Left ventricle myocardium inferior (tissue), 1 donor: ENCODE measurements around the gene BCAP31. TPM values are rescaled to one million over a fixed set of nuclear protein-coding genes. Genes with fewer than 3 reads are reported as not detected.

ENCODE experiments used
- DNase-seq: peaks from one replicate; pipeline ENCODE4 v3.0.0-alpha.2; 2020
- H3K27ac ChIP-seq: fragments of 200-600 bp; replicated peaks from 2 replicates; pipeline ENCODE4 v1.8.0; 2021
- H3K27me3 ChIP-seq: fragments of 200-600 bp; 2 replicates; pipeline ENCODE4 v1.8.0; 2021; ENCODE audit warnings: low read depth
- H3K36me3 ChIP-seq: fragments of 200-600 bp; 2 replicates; pipeline ENCODE4 v1.8.0; 2021
- H3K4me1 ChIP-seq: fragments of 200-600 bp; 2 replicates; pipeline ENCODE4 v1.8.0; 2021
- H3K4me3 ChIP-seq: fragments of 200-600 bp; 2 replicates; pipeline ENCODE4 v1.8.0; 2021; ENCODE audit warnings: mild to moderate bottlenecking, moderate library complexity
- H3K9me3 ChIP-seq: fragments of 200-600 bp; replicated peaks from 2 replicates; pipeline ENCODE4 v1.8.0; 2021
- intact Hi-C: fragments of 100-400 bp; cut with micrococcal nuclease; formaldehyde crosslinking; loops from one replicate; pipeline ENCODE4 v1.11.0; 2022
- total RNA-seq: library from RNA; stranded (reverse); fragmentation: NEBNext Ultra II Directional; extraction: Animal tissue kit (Norgen Biotek cat#: 25700); gene quantifications from one replicate; pipeline ENCODE4 v1.2.1, GENCODE V29; 2021
- TF ChIP-seq, protein P1 (sequence below): fragments of 200-600 bp; IDR thresholded peaks from 2 replicates; pipeline ENCODE4 v1.8.0; 2021; ENCODE audit warnings: antibody characterized with exemption, mild to moderate bottlenecking, borderline replicate concordance
- donor health status: DM: no; HTN: yes; CAD: no; lungs with severe emphysema.

Gene BCAP31
- total RNA-seq, 1 donor from 2014 or later, result 80.8 TPM

DNA sequence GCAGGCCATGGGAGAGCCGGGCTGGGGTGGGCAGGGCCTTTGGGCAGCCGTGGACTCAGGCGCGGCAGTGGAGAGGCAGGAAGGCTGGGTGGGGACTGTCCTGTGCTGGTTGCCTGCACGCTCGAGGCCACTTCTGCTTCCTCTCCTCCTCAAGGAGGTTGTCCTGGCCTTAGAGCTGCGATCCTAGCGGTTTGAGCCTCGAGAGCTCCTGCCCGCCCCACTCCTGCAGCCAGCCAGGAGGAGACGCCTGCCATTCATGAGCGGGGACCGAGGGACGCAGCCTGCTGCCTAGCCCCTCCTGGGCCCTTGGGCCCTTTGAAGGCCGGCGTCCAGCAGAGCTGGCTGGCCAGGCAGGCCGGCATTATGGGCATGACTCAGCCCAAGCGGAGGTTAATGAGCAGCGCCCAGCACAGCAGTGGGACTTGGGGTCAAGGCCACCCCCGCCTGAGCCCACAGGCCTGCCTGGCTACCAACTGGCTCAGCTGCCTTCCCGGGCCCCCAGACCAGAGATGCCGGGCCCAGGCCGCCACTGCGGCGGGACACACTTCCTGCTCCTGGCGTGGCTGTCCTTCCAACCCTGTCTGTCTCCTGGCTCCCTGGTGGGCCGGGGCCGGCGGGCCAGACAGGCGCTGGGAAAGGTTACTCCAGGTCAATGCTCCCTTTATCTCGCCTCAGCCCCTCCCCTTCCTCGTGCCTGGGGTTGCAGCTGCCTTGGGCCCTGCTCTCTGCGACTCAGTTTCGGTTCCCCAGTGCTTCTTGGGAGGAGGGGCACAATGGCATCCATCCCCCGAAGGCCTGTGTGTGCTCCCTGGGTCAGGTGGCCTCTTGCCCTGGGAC, 2.3 kb upstream of the BCAP31 start:
- peak overlapping the region; percentile 81 for H3K4me3 ChIP-seq
- H3K27me3 ChIP-seq, result no peaks in the 10 kb centered on the region
- intact Hi-C loops, result no loop called here
- peaks cover 10% of the 10 kb centered on the region for H3K36me3 ChIP-seq
- TF ChIP-seq, protein P1, sequence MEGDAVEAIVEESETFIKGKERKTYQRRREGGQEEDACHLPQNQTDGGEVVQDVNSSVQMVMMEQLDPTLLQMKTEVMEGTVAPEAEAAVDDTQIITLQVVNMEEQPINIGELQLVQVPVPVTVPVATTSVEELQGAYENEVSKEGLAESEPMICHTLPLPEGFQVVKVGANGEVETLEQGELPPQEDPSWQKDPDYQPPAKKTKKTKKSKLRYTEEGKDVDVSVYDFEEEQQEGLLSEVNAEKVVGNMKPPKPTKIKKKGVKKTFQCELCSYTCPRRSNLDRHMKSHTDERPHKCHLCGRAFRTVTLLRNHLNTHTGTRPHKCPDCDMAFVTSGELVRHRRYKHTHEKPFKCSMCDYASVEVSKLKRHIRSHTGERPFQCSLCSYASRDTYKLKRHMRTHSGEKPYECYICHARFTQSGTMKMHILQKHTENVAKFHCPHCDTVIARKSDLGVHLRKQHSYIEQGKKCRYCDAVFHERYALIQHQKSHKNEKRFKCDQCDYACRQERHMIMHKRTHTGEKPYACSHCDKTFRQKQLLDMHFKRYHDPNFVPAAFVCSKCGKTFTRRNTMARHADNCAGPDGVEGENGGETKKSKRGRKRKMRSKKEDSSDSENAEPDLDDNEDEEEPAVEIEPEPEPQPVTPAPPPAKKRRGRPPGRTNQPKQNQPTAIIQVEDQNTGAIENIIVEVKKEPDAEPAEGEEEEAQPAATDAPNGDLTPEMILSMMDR, result no peak
- peak overlapping the region; percentile 93 for H3K27ac ChIP-seq
- H3K4me1 ChIP-seq, result peaks cover 68% of the 10 kb centered on the region
- H3K9me3 ChIP-seq, result no peaks in the 10 kb centered on the region
- DNase-seq, result peak; percentile 64

DNA sequence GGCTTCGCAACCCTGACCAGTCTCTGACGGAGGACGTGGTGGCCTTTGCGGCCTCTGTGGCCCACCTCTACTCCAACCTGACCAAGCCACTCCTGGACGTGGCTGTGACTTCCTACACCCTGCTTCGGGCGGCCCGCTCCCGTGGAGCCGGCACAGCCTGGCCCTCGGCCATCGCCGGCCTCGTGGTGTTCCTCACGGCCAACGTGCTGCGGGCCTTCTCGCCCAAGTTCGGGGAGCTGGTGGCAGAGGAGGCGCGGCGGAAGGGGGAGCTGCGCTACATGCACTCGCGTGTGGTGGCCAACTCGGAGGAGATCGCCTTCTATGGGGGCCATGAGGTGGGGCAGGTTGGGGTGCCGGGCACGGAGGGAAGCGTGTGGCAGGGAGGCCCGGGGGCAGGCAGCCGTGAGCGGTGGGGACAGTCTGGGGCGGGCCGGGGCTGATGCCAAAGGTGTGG, 1.7 kb upstream of the BCAP31 start:
- H3K27me3 ChIP-seq, result no peaks in the 10 kb centered on the region
- no peak for DNase-seq
- peak overlapping the region; percentile 93 for H3K27ac ChIP-seq
- intact Hi-C loops, result no loop called here
- H3K4me1 ChIP-seq, result peaks cover 68% of the 10 kb centered on the region
- H3K36me3 ChIP-seq, result peaks cover 11% of the 10 kb centered on the region
- H3K9me3 ChIP-seq, result no peaks in the 10 kb centered on the region
- TF ChIP-seq, protein P1, result no peak
- peak overlapping the region; percentile 81 for H3K4me3 ChIP-seq

DNA sequence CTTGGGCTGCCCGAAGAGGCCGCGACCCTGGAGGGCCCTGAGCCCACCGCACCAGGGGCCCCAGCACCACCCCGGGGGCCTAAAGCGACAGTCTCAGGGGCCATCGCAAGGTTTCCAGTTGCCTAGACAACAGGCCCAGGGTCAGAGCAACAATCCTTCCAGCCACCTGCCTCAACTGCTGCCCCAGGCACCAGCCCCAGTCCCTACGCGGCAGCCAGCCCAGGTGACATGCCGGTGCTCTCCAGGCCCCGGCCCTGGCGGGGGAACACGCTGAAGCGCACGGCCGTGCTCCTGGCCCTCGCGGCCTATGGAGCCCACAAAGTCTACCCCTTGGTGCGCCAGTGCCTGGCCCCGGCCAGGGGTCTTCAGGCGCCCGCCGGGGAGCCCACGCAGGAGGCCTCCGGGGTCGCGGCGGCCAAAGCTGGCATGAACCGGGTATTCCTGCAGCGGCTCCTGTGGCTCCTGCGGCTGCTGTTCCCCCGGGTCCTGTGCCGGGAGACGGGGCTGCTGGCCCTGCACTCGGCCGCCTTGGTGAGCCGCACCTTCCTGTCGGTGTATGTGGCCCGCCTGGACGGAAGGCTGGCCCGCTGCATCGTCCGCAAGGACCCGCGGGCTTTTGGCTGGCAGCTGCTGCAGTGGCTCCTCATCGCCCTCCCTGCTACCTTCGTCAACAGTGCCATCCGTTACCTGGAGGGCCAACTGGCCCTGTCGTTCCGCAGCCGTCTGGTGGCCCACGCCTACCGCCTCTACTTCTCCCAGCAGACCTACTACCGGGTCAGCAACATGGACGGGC, 1.0 kb upstream of the BCAP31 start:
- intact Hi-C loops, result no loop called here
- Histone ChIP-seq H3K4me3 (peak overlapping the region; percentile 81), H3K4me1 (peaks cover 68% of the 10 kb centered on the region), H3K9me3 (no peaks in the 10 kb centered on the region), H3K36me3 (peaks cover 13% of the 10 kb centered on the region), H3K27ac (peak overlapping the region; percentile 93), H3K27me3 (no peaks in the 10 kb centered on the region)
- TF ChIP-seq, protein P1, result no peak
- no peak for DNase-seq

DNA sequence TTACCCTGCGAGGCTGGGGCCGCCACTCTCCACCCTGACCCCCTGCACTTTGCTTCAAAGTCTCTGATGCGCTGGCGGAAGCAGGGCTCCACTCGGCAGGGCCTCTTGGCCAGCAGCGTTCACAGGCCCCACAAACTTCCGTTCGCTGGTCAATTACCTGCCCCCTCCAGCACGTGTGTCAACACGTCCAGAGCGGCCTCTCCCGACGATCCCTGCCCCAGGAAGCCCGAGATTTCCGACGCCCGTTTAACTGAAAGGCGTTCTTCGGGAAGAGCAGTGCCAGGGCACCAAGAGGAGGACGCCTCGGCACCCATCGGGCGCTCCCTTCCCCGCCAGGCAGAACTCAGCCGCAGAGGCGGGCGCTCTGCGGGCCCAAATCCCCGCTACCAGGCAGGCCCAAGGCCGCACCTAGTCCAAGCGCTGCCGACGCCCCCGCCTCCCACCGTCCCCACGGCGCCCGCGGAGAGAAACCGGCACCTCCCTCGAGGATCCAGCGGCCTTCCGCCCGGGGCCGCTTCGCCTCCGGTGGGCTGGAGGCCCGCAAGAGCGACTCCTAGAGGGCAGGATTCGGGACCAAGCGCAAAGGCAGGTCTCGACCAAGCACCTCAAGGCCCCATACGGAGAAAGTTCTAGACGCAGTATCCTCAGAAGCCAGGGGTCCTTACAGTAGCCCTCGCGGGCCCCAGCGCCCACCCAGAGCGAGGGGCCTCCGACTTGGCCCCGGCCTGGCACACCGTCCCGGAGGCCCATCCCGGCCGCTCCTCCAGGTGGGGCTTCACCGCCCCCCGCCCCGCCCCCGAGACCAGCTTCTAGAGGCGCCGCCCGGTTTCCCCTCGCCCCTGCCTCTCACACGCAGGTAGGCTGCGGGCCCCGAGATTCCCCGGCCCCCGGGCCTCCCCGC, 586 bp downstream of the BCAP31 start:
- TF ChIP-seq, protein P1, result peak; percentile 34
- peak overlapping the region; percentile 81 for H3K4me3 ChIP-seq
- no peak for DNase-seq
- intact Hi-C loops, result no loop called here
- no peaks in the 10 kb centered on the region for H3K9me3 ChIP-seq
- H3K27me3 ChIP-seq, result no peaks in the 10 kb centered on the region
- H3K36me3 ChIP-seq, result peaks cover 20% of the 10 kb centered on the region
- peak overlapping the region; percentile 93 for H3K27ac ChIP-seq
- peaks cover 63% of the 10 kb centered on the region for H3K4me1 ChIP-seq
